Upper lobe of right lung (tissue), 1 donor: ENCODE results near the gene NPAS3. TPM values are rescaled to one million over a fixed set of nuclear protein-coding genes. Genes with fewer than 3 reads are reported as not detected.

Source experiments
- ATAC-seq: fragments of 200-7000 bp; cut with Tn5 transposase; one replicate; pipeline ENCODE4 v1.9.1; 2020; ENCODE audit warnings: mild to moderate bottlenecking, moderate library complexity
- DNase-seq: peaks from one replicate; pipeline ENCODE4 v3.0.0-alpha.2; 2020
- H3K27ac ChIP-seq: fragments of 200-600 bp; one replicate; pipeline ENCODE4 v1.8.0; 2022
- H3K27me3 ChIP-seq: fragments of 200-600 bp; one replicate; pipeline ENCODE4 v1.8.0; 2022; ENCODE audit warnings: mild to moderate bottlenecking
- H3K36me3 ChIP-seq: fragments of 200-600 bp; one replicate; pipeline ENCODE4 v1.8.0; 2022
- H3K4me1 ChIP-seq: fragments of 200-600 bp; one replicate; pipeline ENCODE4 v1.8.0; 2022
- H3K4me3 ChIP-seq: fragments of 200-600 bp; one replicate; pipeline ENCODE4 v1.8.0; 2022; ENCODE audit warnings: mild to moderate bottlenecking
- H3K9me3 ChIP-seq: fragments of 200-600 bp; one replicate; pipeline ENCODE4 v1.8.0; 2022
- CTCF ChIP-seq: fragments of 200-600 bp; IDR thresholded peaks from one replicate; pipeline ENCODE4 v1.8.0; 2022; ENCODE audit warnings: antibody characterized with exemption
- intact Hi-C: fragments of 100-400 bp; cut with DNase I; formaldehyde crosslinking; loops from one replicate; pipeline ENCODE4 v1.11.0; 2022
- total RNA-seq: library from RNA; stranded (reverse); fragmentation: NEBNext Ultra II Directional; extraction: Animal tissue kit (Norgen Biotek cat#: 25700); gene quantifications from one replicate; pipeline ENCODE4 v1.2.1, GENCODE V29; 2021
- donor health status: DM: no; HTN: yes; CAD: no; lungs with severe emphysema.

The NPAS3 gene
- total RNA-seq, 1 donor from 2014 or later: 1.2 TPM

DNA sequence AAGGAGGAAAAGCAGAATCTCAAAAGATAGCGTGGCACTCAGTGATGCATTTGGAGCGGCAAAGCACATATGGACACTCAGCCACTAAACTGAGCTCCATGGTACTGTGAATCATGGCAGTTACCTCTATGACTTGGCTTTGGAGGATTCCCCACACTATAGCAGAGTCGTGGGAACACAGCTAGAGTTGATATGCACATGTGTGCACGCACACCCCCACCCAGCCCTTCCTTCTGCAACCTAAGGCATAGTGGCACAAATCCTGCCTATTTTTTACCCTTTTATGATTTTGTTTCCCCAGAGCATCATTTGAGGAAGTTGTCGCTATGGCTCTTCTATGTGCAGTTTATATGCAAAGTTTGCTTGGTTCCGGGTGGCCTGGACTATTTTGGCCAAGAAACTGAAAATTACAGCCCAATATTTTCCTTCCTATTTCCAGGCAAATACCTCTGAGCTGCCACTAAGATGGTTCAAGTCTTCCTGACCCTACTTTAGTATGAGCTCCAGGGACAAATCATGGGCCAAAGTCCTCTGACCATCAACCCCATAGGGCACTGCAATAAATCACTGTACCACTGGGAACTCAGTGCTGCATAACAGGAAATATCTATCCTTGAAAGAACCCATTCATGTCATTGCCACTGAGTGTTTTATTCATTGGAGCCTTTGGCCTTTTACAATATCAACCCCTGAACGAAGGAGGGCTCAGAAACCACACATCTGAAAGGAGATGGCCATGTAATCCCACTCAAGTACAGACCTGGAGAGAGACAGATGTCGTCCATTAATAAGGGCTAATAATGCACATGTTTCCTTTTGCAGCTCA is 834.7 kb downstream of the NPAS3 start:
- Histone ChIP-seq H3K27me3 (no peaks in the 10 kb centered on the region), H3K4me1 (peaks cover 2% of the 10 kb centered on the region), H3K27ac (no peak overlapping the region), H3K9me3 (no peaks in the 10 kb centered on the region), H3K4me3 (no peak overlapping the region), H3K36me3 (no peaks in the 10 kb centered on the region)
- intact Hi-C loops: no loop called here
- ATAC-seq: no peak
- no peak for DNase-seq
- TF ChIP-seq CTCF: no peak

- intact Hi-C loops: no loop called here
- no peak overlapping the region for H3K27ac ChIP-seq
- H3K27me3 ChIP-seq: no peaks in the 10 kb centered on the region
- no peaks in the 10 kb centered on the region for H3K4me1 ChIP-seq
- H3K36me3 ChIP-seq: no peaks in the 10 kb centered on the region
- ATAC-seq (no peak), DNase-seq (no peak)
- TF ChIP-seq CTCF: no peak
- no peaks in the 10 kb centered on the region for H3K9me3 ChIP-seq
- no peak overlapping the region for H3K4me3 ChIP-seq
Observed at GRCh38 chr14:33774161-33774560, 835.5 kb downstream of the NPAS3 start.

DNA sequence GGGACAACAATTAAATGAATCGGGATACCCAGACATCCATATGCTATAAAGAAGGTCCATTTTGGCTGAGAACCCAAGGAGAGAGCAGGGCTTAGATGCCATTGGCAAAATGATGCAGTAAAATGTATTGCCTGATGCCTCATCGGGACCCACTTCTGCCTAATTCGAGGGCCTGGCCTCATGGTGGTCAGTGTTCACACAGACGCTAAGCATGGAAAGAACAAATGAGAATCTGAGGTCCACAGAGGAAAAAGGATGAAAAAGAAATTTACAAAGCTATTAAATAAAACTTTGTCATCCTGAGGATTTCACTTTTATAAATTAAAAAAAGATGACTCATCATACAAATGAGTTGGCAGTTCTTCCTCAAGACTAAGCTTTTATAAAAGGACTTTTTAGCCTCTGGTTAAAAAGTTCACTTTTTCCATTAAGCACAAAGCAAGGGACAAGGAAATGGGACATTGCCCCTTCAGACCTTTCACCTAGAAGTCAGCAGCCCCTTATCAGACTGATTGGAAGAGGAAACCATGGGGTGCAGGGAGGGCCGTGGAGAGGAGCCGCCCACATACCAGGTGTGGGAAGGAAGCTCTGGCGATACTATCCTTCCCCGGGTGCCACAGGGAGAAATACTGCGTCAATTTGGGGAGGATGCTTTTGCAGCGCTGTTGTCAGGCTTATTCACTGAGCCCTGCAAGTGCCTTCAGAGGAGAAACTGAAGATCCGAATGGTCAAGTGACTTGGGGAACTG is 836.2 kb downstream of the NPAS3 start:
- Histone ChIP-seq H3K4me3 (no peak overlapping the region), H3K9me3 (no peaks in the 10 kb centered on the region), H3K27me3 (no peaks in the 10 kb centered on the region), H3K27ac (no peak overlapping the region), H3K4me1 (no peaks in the 10 kb centered on the region), H3K36me3 (no peaks in the 10 kb centered on the region)
- ATAC-seq: no peak
- no peak for TF ChIP-seq CTCF
- intact Hi-C loops: no loop called here
- DNase-seq: no peak

DNA sequence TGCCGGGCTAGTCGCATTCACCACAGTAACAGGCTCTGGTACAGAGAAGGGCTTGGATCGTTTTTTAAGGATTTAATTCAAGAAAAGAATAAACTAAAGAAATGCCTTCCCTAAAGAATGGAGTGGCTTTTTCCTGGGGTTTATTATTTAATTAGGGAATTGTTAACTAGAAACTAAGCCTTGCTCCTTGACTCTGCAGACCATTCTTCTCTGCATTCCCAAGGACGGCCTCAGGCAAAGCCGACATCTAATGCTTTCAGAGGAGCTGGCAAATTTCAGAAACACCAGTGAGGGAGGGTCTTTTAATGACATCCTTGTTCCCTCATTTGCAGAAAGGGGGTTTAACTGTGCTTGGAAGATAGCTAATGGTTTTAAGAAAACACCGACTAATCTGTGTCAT is 838.2 kb downstream of the NPAS3 start:
- no peak for ATAC-seq
- TF ChIP-seq CTCF: no peak
- H3K4me3 ChIP-seq: no peak overlapping the region
- no peaks in the 10 kb centered on the region for H3K9me3 ChIP-seq
- intact Hi-C loops: no loop called here
- no peaks in the 10 kb centered on the region for H3K36me3 ChIP-seq
- H3K27ac ChIP-seq: no peak overlapping the region
- H3K4me1 ChIP-seq: peaks cover 4% of the 10 kb centered on the region
- no peak for DNase-seq
- no peaks in the 10 kb centered on the region for H3K27me3 ChIP-seq

- H3K27me3 ChIP-seq: no peaks in the 10 kb centered on the region
- no peak for TF ChIP-seq CTCF
- no peak overlapping the region for H3K27ac ChIP-seq
- peaks cover 4% of the 10 kb centered on the region for H3K4me1 ChIP-seq
- no peak overlapping the region for H3K4me3 ChIP-seq
- H3K9me3 ChIP-seq: no peaks in the 10 kb centered on the region
- no peak for DNase-seq
- intact Hi-C loops: no loop called here
- no peak for ATAC-seq
- no peaks in the 10 kb centered on the region for H3K36me3 ChIP-seq
Observed at GRCh38 chr14:33777681-33778080, 839.0 kb downstream of the NPAS3 start.
